Left forelimb (tissue), 1 donor: ENCODE results near the gene NAA80.
"Not testable (repeated sequence)": the region's sequence is repeated elsewhere in the genome, so short reads cannot be mapped to it uniquely, and the experiment has no call there.

Source experiments
- DNase-seq: peaks from one replicate; pipeline ENCODE4 v3.0.0-alpha.2; 2018; ENCODE audit warnings: low spot score

NAA80 gene

DNA sequence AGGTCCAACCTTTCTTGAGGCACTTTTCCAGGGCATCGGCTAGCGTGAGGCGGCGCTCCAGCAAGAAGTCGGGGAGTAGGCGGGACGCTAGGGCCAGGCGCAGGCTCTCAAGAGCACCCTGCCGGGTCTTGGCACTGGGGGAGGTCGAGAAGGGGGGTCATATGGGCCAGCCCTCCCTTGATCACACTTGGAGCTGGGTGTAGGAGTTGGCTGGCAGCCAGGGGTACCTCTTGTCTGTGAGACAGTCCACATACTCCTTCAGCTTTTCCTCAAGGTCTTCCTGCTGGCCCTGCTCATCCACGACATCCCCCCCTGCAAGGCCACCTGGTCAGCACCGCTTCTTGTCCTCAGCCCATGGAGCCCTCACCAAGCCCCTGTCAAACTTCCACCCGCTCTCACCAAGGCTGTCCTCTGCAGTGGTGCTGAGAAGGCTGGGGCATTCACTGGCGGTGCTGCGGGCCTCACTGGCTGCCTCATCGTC lies 9.0 kb downstream of the NAA80 start:
- DNase-seq, result peak; percentile 61

DNA sequence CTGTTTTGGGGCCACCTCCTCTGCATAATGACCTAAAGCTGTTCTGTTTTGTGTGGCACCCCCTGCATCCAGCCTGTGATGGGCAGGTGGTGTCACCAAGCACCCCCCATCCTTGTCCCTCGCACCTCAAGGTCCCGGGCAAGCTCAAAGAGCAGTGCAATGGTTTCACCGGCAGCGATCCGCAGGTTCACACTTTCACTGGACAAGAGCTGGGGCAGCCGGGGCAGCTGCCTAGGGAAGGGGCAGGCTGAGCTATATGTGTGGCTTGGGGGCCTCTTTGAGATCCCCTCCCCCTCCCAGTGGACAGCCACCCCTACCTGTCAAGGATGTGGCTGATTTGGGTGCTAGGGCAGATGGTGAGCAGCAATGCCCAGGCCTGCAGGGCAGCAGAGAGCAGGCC lies 10.1 kb downstream of the NAA80 start:
- no peak for DNase-seq

DNA sequence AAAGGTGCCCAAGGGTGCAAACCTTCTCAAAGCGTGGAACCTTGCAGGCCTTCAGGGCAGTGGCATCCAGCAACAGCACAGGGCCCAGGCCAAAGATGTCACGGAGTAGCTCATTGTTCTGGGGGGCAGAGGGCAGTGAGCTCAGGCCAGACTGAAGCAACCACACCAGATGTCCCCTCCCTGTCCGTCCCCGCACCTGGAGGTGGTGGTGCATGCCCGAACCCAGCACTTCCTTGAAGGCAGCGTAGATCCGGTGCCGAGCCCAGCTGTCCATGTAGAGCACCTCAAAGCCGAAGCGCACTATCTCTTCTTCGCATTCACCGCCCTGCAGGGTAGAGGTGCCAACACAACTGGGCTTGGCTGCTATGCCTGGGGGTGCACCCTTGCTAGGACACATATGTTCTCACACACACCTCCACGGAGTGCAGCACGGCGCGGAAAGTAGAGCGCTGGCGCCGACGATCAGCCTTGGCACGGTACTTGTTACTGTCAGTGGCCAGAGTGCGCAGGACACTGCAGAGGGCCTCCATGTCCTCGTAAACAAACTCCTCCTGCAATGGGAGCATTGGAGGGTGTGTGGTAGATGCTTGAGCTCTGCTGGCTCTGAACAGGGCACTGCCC lies 10.7 kb downstream of the NAA80 start:
- DNase-seq, result no peak

DNA sequence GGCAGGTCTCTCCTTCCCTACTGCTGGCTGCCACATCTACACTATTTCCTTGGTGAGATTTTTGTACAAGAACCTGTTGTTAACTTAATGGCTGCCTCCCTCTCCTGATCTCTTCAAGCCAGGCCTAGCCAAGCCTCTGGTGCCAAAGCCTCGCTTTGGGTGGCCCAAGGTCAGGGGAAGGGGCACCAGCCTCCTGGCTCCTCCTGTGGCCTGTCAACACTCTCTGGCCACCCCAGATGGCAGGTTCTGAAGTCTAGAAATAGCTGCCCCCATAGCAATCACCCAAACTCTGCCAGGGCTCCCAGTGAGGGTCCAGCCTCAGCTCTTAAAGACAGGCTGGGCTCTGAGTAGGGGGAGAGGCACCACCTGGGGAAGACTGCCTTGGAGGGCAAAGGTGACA lies 11.9 kb downstream of the NAA80 start:
- no peak for DNase-seq

DNA sequence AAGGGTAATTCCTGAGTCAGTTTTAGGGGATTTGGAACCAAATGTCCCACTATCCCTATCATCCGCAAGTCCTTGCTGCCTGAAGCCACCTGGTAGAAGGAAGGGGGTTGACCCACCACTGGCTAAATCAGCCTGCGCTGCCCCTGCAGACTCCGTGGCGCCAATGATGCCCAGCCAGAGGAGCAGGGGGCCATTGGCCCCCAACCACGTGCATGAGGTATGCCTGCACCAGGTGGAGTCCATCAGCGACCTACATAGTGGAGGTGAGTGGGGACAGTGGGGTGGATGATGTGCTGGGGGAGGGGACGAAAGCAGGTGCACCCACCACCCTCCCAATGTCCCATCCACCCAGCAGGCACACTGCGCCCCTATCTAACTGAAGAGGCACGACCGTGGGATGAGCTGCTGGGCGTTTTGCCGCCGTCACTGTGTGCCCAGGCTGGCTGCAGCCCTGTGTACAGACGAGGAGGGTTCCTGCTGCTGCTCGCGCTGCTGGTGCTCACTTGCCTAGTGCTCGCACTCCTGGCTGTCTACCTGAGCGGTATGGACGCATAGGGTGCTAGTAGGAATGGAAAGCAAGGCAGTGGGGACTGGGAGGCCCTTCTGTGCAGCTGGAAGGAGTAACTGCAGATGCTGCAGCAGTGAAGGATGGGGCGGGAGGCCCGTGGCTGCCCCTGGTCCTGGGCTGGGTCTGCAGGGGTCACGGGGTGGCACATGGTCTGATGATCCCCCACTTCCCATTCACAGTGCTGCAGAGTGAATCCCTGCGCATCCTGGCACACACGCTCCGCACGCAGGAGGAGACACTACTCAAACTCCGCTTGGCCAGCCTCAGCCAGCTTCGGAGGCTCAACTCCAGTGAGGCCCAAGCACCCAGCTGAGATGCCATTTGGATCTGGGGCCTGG lies 12.6 kb downstream of the NAA80 start:
- DNase-seq, result no peak

DNA sequence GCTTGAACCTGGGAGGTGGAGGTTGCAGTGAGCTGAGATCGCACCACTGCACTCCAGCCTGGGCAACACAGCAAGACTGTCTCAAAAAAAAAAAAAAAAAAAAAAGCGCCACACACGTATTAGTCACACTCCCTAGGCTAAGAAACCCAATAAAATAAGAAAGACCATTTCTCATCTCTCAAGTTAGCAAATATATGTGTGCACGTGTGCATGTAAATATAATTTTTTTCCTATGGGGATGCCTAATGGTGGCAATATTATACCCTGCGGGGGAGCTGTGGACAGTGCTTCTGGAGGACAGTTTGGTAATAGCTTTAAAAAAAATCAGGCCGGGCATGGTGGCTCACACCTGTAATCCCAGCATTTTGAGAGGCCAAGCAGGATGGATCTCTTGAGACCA lies 15.1 kb downstream of the NAA80 start:
- DNase-seq, result not testable (repeated sequence)

DNA sequence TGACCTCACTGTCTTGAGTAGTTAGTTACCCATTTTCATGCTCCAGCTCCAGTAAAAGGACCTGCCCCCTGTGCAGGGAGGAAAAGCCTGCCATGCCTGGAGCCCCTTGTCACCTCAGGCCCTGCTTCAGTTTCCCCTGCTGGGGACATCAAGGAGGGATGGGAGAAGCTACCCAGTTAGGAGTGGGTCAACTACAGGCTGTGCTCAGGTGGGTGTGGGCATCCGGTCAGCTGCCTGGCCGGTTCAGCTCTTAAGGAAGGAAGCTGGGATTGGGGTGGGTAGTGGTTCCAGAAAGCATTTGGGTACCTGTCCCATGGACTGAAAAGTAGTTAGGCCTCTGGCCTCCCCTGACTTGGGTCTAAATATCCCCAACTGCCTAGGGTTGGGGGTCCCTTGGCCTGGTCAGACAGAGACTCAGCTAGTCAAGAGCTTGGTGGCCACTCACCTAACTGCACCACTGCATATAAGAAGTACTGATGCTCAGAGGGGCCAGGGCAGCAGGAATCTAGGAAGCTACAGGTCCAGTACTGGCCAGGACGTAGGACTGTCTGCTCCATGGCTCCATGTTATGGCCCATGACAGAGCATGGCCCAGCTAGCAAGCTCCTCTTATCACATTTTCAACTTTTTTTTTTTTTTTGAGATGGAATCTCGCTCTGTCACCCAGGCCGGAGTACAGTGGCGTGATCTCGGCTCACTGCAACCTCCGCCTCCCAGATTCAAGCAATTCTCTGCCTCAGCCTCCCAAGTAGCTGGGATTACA lies 19.8 kb downstream of the NAA80 start:
- DNase-seq, result no peak

DNA sequence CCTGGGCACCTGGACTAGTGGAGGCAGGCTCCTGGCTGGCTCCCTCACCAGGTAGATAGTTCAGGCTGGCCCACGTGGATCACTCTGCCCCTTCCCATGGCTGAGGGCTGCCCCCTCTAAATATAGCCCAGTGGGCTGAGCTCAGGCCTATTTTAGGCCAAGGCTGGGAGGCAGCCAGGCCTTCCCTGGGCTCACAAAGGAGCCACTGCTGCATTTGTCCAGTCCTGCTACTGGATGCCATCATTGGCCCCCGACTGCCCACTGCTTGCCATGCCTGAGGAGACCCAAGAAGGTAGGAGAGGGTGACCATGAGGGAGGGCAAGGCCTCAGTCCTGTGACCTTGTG lies 20.4 kb downstream of the NAA80 start, which contains the start of gene LSMEM2:
LSMEM2 (plus strand) TSS at position 208 of the 345 bp plus-strand sequence; CDS start at position 235, 27 bp downstream.
- DNase-seq, result no peak

DNA sequence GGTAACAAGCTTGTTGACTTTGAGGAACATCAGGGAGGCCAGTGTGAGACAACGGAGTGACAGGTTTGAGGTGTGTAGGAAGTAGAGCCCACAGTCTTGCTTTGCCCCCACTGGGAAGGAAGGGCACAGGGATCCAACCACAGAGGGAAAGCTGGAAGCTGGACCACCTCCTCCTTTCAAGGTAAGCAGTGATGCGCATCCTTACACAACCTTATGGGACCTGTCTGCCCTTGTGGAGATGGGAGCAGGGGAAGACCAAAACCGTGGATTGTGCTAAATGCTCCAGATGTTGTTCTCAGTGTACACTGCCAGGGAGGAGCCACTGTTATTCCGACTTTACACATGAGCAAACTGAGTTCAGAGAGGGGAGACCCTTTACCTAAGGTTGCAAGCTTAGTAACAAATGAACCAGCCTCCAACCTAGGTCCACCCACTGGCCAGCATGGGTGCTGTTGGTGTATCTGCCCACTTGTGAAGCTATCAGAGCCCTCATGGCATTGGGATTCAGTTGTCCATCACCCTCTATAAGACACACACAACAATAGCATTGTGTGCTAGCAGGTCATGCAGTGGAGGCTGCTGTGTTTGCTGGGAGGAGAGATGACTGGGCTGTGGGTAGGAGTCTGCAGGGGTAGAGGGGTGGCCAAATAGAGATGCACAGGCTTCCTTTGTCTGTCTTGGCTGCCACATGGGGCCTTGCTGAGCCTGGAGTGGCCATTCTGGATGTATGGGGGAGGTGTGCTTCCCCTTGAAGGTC lies 20.9 kb downstream of the NAA80 start:
- DNase-seq, result no peak

DNA sequence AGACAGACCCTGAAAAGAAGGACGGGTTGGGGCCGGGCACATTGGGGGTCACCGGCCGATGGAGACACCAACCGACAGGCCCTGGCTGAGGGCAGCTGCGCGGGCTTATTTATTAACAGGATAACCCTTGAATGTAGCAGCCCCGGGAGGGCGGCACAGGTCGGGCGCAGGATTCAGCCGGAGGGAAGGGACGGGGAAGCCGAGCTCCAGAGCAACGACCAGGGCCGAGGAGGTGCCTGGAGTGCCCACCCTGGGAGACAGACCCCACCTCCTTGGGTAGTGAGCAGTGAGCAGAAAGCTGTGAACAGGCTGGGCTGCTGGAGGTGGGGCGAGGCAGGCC lies 22.5 kb downstream of the NAA80 start:
- no peak for DNase-seq

DNA sequence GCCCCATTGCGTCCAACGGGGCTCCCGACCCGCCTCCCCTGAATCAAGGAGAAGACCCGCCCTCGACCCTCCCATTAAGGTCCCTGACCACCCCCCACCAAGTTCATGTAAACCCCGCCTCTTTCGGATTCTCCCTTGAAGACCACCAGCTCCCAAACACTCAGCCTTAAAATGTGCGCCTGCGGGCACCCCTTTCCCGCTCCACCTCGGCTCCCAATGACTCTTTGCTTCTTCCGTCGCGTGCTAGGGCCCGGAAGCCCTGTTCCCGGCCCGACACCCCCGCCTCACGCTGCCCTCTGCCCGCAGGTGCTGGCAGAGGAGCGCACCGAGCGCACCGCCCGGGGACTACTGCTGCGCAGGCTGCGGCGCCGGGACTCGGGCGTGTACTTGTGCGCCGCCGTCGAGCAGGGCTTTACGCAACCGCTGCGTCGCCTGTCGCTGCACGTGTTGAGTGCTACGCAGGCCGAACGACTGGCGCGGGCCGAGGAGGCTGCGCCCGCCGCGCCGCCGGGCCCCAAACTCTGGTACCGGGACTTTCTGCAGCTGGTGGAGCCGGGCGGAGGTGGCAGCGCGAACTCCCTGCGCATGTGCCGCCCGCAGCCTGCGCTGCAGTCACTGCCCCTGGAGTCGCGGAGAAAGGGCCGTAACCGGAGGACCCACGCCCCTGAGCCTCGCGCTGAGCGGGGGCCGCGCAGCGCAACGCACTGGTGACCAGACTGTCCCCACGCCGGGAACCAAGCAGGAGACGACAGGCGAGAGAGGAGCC lies 23.0 kb downstream of the NAA80 start:
- DNase-seq, result no peak

DNA sequence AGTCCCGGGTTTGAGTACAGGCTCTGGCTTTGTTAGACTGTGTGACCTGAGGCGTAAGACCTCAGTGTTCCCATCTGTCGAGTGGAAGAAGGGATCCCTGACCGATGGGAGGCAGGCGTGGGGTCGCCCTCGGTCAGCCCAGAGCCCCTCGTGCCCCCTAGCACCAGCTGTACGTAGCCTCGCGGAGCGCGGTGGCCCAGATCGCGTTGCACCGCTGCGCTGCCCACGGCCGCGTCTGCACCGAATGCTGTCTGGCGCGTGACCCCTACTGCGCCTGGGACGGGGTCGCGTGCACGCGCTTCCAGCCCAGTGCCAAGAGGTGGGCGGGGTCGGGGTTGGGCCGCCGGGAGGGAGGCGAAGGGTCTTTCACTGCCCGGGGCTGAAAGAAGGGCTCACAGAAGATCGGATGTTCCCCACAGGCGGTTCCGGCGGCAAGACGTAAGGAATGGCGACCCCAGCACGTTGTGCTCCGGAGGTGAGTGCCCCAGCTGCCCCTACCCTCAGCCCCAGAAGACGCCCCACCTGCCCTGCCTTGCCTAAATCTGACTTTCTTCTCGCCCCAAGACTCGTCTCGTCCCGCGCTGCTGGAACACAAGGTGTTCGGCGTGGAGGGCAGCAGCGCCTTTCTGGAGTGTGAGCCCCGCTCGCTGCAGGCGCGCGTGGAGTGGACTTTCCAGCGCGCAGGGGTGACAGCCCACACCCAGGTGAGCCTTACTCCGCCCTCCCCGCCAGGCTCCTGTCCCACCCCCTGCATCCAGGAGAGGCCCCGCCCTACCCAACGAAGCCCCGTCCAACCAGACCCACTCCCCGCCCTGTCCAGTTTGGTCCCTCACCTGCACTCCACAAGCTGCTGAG lies 23.8 kb downstream of the NAA80 start:
- DNase-seq, result no peak

DNA sequence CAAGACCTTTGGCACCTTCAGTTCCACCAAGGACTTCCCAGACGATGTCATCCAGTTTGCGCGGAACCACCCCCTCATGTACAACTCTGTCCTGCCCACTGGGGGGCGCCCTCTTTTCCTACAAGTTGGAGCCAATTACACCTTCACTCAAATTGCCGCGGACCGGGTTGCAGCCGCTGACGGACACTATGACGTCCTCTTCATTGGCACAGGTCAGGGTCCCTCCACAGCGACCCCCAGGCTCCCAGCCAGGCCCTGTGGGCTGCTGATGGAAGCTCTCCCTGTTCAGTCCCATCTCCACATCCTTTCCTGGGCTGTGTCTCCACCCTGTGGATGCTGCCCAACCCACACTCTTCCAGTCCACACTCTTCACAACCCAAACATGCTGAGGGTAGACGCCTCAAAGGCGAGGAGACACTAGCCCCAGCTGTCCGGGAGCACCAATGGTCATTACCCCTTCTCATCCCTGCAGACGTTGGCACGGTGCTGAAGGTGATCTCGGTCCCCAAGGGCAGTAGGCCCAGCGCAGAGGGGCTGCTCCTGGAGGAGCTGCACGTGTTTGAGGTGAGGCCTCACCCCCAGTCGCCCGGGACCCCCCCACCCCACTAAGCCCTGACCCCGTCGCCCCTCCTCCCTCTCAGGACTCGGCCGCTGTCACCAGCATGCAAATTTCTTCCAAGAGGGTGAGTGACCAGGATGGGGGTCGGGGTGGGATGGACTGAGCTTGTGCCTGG lies 24.7 kb downstream of the NAA80 start:
- DNase-seq, result no peak

DNA sequence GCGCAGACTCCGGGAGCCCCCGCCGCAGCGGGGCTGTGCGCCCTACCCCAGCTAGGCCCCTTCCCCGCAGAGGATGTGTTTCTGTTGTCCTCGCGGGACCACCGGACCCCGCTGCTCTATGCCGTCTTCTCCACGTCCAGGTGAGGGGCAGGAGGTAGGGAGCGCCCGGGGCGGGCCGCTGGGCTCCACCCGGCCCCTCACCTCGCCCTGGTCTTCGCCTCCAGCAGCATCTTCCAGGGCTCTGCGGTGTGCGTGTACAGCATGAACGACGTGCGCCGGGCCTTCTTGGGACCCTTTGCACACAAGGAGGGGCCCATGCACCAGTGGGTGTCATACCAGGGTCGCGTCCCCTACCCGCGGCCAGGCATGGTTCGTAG lies 25.5 kb downstream of the NAA80 start:
- no peak for DNase-seq

DNA sequence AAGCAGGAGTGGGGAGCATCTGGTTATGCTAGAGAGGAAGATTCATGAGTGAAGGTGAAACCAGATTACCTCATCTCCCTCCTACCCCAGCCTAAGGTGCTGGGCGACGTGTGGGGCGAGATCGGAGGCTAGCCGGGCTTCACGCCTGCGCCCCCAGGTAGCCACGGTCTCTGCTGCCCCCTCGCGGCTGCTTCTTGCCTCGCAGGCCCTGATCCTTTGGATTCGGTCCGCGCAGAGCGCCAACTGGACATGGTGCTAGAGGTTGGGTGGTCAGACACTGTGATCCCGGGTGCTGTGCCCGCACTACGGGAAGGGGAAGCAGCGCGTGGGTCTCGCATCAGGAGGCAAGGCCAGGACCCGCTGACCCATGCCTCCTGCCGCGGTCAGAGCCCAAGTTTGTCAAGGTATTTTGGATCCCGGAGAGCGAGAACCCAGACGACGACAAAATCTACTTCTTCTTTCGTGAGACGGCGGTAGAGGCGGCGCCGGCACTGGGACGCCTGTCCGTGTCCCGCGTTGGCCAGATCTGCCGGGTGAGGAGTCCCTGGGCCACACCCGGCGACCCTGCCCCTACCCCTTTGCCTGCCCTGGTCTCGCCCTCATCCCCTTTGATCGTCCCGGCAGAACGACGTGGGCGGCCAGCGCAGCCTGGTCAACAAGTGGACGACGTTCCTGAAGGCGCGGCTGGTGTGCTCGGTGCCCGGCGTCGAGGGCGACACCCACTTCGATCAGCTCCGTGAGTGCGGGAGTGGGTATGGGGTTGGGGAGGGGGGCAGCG lies 26.1 kb downstream of the NAA80 start:
- DNase-seq, result peak; percentile 90

DNA sequence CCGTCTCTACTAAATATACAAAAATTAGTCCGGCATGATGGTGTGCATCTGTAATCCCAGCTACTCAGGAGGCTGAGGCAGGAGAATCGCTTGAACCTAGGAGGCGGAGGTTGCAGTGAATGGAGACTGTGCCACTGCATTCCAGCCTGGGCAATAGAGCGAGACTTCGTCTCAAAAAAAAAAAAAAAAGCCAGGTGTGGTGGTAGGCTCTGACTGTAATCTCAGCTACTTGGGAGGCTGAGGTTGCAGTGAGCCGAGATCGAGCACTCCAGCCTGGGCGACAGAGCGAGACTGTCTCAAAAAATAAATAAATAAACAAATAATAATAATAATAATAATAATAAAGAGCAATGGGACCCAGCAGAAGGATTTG lies 26.7 kb downstream of the NAA80 start:
- DNase-seq, result not testable (repeated sequence)

DNA sequence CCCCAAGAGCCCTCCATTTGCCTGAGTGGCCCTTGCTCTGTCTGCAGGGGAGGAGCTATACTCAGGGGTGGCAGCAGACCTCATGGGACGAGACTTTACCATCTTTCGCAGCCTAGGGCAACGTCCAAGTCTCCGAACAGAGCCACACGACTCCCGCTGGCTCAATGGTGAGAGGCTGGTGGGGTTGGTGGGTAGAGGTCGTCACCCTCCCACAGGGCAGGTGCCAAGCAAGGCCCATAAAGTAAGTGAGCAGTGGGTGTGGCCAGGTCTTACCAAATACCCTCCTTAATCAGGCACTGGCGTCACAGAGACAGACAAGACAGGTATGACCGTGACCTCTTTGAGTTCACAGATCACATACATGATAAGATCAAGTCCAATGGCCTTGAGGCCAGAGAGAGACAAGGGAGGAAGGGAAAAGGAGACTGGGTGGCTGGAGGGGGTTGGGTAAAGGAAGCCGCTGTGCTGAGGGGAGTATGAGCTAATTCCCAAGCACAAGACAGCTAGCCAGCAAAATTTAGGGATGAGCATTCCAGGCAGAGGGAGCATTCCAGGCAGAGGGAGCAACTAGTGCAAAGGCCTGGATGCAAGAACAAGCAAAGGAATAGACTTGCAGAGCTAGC lies 27.8 kb downstream of the NAA80 start:
- no peak for DNase-seq

DNA sequence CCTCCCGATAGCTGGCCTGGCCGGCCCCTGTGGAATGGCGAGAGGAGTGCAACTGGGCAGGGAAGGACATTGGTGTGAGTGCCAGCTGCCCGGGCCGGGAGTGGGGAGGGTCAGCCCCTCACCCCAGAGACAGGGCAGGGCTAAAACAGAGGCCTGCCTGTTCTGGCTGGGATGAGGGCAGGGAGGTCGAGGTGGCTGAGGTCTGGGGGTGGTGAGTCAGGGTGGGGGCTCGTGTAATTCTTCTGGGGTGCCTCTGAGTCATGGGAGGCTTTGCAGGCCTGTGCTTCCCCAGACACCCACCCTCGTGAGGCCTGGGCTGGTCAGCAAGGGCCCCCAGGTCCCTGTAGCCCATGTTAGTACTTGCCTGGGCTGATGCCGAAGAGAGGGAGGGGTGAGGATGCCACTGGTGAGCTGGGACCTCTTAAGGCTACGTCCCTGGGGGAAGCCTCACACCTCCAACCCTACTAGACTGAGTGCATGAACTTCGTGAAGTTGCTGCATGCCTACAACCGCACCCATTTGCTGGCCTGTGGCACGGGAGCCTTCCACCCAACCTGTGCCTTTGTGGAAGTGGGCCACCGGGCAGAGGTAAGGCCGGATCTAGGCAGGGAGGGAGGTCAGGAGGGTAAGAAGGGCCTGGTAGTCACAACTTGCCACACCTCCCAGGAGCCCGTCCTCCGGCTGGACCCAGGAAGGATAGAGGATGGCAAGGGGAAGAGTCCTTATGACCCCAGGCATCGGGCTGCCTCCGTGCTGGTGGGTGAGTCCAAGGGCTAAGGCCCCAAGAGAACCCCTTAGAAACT lies 28.6 kb downstream of the NAA80 start:
- DNase-seq, result no peak
